A673 (cell line): ENCODE measurements around the gene EHBP1L1. TPM values are rescaled to one million over a fixed set of nuclear protein-coding genes. Genes with fewer than 3 reads are reported as not detected.

Source experiments
- BruUV-seq: library from RNA; stranded (reverse); fragments of 400-500 nt; replicated peaks from 2 replicates; lab custom pipeline; 2021; lab: Mats Ljungman, UMichigan
- CTCF ChIA-PET: fragments of 300-600 bp; sonication (Branson Sonifier 250); formaldehyde crosslinking; loops from one replicate; lab custom pipeline; 2022; ENCODE audit warnings: antibody characterized with exemption; lab: Charles Lee
- POLR2A ChIA-PET: fragments of 300-600 bp; sonication (Branson Sonifier 250); formaldehyde crosslinking; loops from one replicate; lab custom pipeline; 2022; ENCODE audit warnings: antibody characterized with exemption; ENCODE audit not compliant: low non-redundant PET; lab: Charles Lee
- DNase-seq: peaks from one replicate; pipeline ENCODE4 v3.0.0-alpha.2; 2015; ENCODE audit warnings: low spot score
- H3K27ac ChIP-seq: fragments of 200-600 bp; sonication (generic); 2 replicates; pipeline ENCODE4 v1.5.1; 2016; ENCODE audit warnings: mixed run types, low read depth, mild to moderate bottlenecking, mixed read lengths, antibody characterized with exemption, low read length; ENCODE audit not compliant: poor library complexity, severe bottlenecking
- H3K27me3 ChIP-seq: fragments of 200-600 bp; sonication (generic); replicated peaks from 2 replicates; pipeline ENCODE4 v1.6.1; 2017; ENCODE audit warnings: mixed run types, low read depth, mild to moderate bottlenecking, mixed read lengths, antibody characterized with exemption, low read length; ENCODE audit not compliant: insufficient read depth, poor library complexity
- H3K36me3 ChIP-seq: fragments of 200-600 bp; sonication (generic); 2 replicates; pipeline ENCODE4 v1.6.1; 2016; ENCODE audit warnings: mixed run types, mild to moderate bottlenecking, mixed read lengths, antibody characterized with exemption, low read length; ENCODE audit not compliant: insufficient read depth, poor library complexity, severe bottlenecking
- H3K4me1 ChIP-seq: fragments of 200-600 bp; sonication (generic); 2 replicates; pipeline ENCODE4 v1.6.1; 2017; ENCODE audit warnings: mixed run types, mild to moderate bottlenecking, mixed read lengths, antibody characterized with exemption, low read length; ENCODE audit not compliant: insufficient read depth, poor library complexity, severe bottlenecking
- H3K4me3 ChIP-seq: fragments of 200-600 bp; sonication (generic); 2 replicates; pipeline ENCODE4 v1.5.1; 2016; ENCODE audit warnings: low read depth, mixed run types, mild to moderate bottlenecking, mixed read lengths, low read length; ENCODE audit not compliant: poor library complexity, severe bottlenecking
- H3K9me3 ChIP-seq: fragments of 200-600 bp; sonication (generic); 2 replicates; pipeline ENCODE4 v1.6.1; 2016; ENCODE audit warnings: mixed run types, low read depth, mild to moderate bottlenecking, mixed read lengths, antibody characterized with exemption, low read length; ENCODE audit not compliant: poor library complexity, severe bottlenecking
- CTCF ChIP-seq: fragments of 300-800, 200-600 bp; sonication (generic); conservative IDR thresholded peaks from 2 replicates; pipeline ENCODE4 v1.5.1; 2017; ENCODE audit warnings: low read depth, mild to moderate bottlenecking, antibody characterized with exemption, low read length, moderate library complexity, mixed read lengths
- EZH2 ChIP-seq: fragments of 200-600 bp; sonication (generic); IDR thresholded peaks from 2 replicates; pipeline ENCODE4 v1.6.1; 2017; ENCODE audit warnings: borderline replicate concordance, low read depth, mild to moderate bottlenecking, mixed read lengths, antibody characterized with exemption, low read length; ENCODE audit not compliant: poor library complexity, severe bottlenecking
- intact Hi-C: fragments of 100-400 bp; cut with micrococcal nuclease; formaldehyde crosslinking; loops from one replicate; pipeline ENCODE4 v1.10.0; 2022; ENCODE audit not compliant: unreplicated experiment
- total RNA-seq: library from RNA; stranded (reverse); gene quantifications from 2 replicates; pipeline ENCODE4 v1.2.3, GENCODE V29; 2021

EHBP1L1 gene
- total RNA-seq, 1 experiment from 2014 or later: 29.5 TPM

DNA sequence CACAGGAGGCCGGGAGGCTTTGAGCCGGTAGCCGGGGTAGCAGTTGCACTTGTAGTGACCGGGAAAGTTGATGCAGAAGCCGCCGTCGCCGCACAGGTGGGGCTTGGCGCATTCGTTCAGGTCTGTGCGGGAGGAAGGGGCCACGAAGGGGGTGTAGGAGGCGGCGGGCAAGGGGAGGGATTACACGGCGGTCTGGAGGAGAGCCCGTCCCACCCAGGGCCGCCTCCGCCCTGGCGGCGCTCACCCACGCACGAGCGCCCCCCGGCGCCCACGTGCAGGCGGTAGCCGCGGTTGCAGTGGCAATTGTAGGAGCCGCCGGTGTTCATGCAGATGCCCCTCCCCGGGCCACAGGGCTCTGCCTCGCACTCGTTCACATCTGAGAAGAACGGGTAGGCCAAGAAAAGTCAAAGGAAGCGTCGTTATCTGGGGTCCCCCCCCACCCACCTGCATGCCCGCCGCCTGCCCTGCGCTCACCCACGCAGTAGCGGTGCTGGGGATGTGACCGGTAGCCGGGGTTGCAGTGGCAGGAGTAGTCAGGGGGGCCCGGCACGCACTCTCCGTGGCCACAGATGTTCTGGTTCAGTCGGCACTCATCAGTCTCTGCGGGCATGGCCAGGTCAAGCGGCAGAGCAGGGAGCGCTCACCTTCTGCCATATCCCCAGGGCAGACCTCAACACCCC, 28.3 kb upstream of the EHBP1L1 start:
- POLR2A ChIA-PET: no interaction called here
- Histone ChIP-seq H3K9me3 (no peaks in the 10 kb centered on the region), H3K27me3 (no peaks in the 10 kb centered on the region), H3K27ac (no peak overlapping the region), H3K4me3 (no peak overlapping the region), H3K4me1 (peaks cover 16% of the 10 kb centered on the region), H3K36me3 (peaks cover 11% of the 10 kb centered on the region)
- TF ChIP-seq CTCF (no peak), EZH2 (no peak)
- CTCF ChIA-PET: no interaction called here
- intact Hi-C loops: no loop called here
- DNase-seq: no peak
- no TSS peak for BruUV-seq

GRCh38 chr11:65548395-65548794, 27.5 kb upstream of the EHBP1L1 start:
- Histone ChIP-seq H3K4me3 (no peak overlapping the region), H3K36me3 (peaks cover 11% of the 10 kb centered on the region), H3K9me3 (no peaks in the 10 kb centered on the region), H3K4me1 (peaks cover 16% of the 10 kb centered on the region), H3K27me3 (no peaks in the 10 kb centered on the region), H3K27ac (no peak overlapping the region)
- TF ChIP-seq EZH2 (no peak), CTCF (no peak)
- CTCF ChIA-PET: no interaction called here
- intact Hi-C loops: no loop called here
- no TSS peak for BruUV-seq
- no peak for DNase-seq
- POLR2A ChIA-PET: no interaction called here

DNA sequence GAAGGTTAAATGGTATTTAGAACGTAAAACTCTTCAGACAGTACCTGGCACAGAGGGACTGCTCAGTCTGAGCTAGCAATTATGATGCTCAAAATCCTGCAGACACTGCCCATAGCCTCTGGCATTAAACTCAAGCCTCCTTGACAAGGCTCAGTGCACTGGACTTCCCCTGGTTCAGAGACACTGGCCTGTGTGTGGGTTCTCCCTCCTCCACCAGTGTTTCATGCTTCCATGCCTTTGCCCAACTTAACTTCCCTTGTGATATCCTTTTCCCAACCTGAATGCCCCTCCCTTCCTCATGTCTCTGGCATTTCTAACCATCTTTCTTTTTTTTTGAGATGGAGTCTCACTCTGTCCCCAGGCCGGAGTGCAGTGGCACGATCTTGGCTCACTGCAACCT, 26.8 kb upstream of the EHBP1L1 start:
- TF ChIP-seq CTCF: no peak
- no peak for TF ChIP-seq EZH2
- no peak overlapping the region for H3K27ac ChIP-seq
- H3K4me1 ChIP-seq: peaks cover 16% of the 10 kb centered on the region
- H3K27me3 ChIP-seq: no peaks in the 10 kb centered on the region
- CTCF ChIA-PET: no interaction called here
- no TSS peak for BruUV-seq
- H3K9me3 ChIP-seq: no peaks in the 10 kb centered on the region
- DNase-seq: no peak
- intact Hi-C loops: no loop called here
- peaks cover 11% of the 10 kb centered on the region for H3K36me3 ChIP-seq
- no peak overlapping the region for H3K4me3 ChIP-seq
- POLR2A ChIA-PET: interaction anchor here (0.7 kb wide), 1 partner anchor 10 kb away, joined by 4 read pairs; no protein-coding TSS in a partner anchor
